MCF 10A (cell line): Measurements from ENCODE around the gene SLC1A7. TPM values are rescaled to one million over a fixed set of nuclear protein-coding genes. Genes with fewer than 3 reads are reported as not detected.

Experiments used
- BruUV-seq: library from RNA; stranded (reverse); fragments of 400-500 nt; replicated peaks from 2 replicates; lab custom pipeline; 2021; lab: Mats Ljungman, UMichigan
- CTCF ChIA-PET: fragments of 300-600 bp; sonication (Branson Sonifier 250); formaldehyde crosslinking; extraction: SDS; loops from one replicate; lab custom pipeline; 2021; ENCODE audit warnings: antibody characterized with exemption, inconsistent platforms; lab: Yijun Ruan, JAX
- POLR2A ChIA-PET: fragments of 300-600, 350-650 bp; sonication (Branson Sonifier 250); formaldehyde crosslinking; extraction: SDS; loops from one replicate; lab custom pipeline; 2020; ENCODE audit warnings: antibody characterized with exemption, inconsistent platforms; lab: Yijun Ruan, JAX
- DNase-seq: peaks from one replicate; pipeline ENCODE4 v3.0.0-alpha.2; 2018; ENCODE audit not compliant: unreplicated experiment
- H3K27ac Mint-ChIP-seq: one replicate; pipeline ENCODE4 v1.8.0; 2022; ENCODE audit warnings: mild to moderate bottlenecking, low read depth, mixed read lengths; ENCODE audit not compliant: unreplicated experiment
- H3K27me3 Mint-ChIP-seq: one replicate; pipeline ENCODE4 v1.8.0; 2022; ENCODE audit warnings: mixed read lengths; ENCODE audit not compliant: insufficient read depth, unreplicated experiment
- H3K36me3 Mint-ChIP-seq: one replicate; pipeline ENCODE4 v1.8.0; 2022; ENCODE audit warnings: mild to moderate bottlenecking, moderate library complexity, mixed read lengths; ENCODE audit not compliant: insufficient read depth, unreplicated experiment
- H3K4me1 Mint-ChIP-seq: one replicate; pipeline ENCODE4 v1.8.0; 2022; ENCODE audit warnings: mixed read lengths; ENCODE audit not compliant: insufficient read depth, unreplicated experiment
- H3K4me3 Mint-ChIP-seq: one replicate; pipeline ENCODE4 v1.8.0; 2022; ENCODE audit warnings: mild to moderate bottlenecking, moderate library complexity, mixed read lengths; ENCODE audit not compliant: unreplicated experiment
- H3K9me3 Mint-ChIP-seq: one replicate; pipeline ENCODE4 v1.8.0; 2022; ENCODE audit warnings: mixed read lengths; ENCODE audit not compliant: unreplicated experiment
- intact Hi-C: fragments of 100-400 bp; cut with micrococcal nuclease; formaldehyde crosslinking; loops from 2 replicates; pipeline ENCODE4 v1.14.1; 2022
- total RNA-seq: library from RNA; stranded (reverse); gene quantifications from 2 replicates; pipeline ENCODE4 v1.2.3, GENCODE V29; 2022
- TF ChIP-seq, protein P1 (sequence below): fragments of 200-600 bp; IDR thresholded peaks from one replicate; pipeline ENCODE4 v1.8.0; 2022; ENCODE audit warnings: antibody characterized with exemption, mild to moderate bottlenecking; ENCODE audit not compliant: unreplicated experiment

SLC1A7 gene
- total RNA-seq, 1 experiment from 2014 or later, result not detected

GRCh38 chr1:53117836-53118235 is 24.6 kb downstream of the SLC1A7 start:
- Mint-ChIP-seq H3K36me3 (peaks cover 12% of the 10 kb centered on the region), H3K4me1 (no peaks in the 10 kb centered on the region), H3K9me3 (no peaks in the 10 kb centered on the region), H3K27me3 (no peaks in the 10 kb centered on the region), H3K4me3 (no peak overlapping the region), H3K27ac (no peak overlapping the region)
- ChIA-PET CTCF (no interaction called here), POLR2A (no interaction called here)
- no TSS peak for BruUV-seq
- intact Hi-C loops, result no loop called here
- DNase-seq, result no peak
- TF ChIP-seq, protein P1, sequence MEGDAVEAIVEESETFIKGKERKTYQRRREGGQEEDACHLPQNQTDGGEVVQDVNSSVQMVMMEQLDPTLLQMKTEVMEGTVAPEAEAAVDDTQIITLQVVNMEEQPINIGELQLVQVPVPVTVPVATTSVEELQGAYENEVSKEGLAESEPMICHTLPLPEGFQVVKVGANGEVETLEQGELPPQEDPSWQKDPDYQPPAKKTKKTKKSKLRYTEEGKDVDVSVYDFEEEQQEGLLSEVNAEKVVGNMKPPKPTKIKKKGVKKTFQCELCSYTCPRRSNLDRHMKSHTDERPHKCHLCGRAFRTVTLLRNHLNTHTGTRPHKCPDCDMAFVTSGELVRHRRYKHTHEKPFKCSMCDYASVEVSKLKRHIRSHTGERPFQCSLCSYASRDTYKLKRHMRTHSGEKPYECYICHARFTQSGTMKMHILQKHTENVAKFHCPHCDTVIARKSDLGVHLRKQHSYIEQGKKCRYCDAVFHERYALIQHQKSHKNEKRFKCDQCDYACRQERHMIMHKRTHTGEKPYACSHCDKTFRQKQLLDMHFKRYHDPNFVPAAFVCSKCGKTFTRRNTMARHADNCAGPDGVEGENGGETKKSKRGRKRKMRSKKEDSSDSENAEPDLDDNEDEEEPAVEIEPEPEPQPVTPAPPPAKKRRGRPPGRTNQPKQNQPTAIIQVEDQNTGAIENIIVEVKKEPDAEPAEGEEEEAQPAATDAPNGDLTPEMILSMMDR, result no peak

GRCh38 chr1:53116933-53117600 is 25.4 kb downstream of the SLC1A7 start:
- Mint-ChIP-seq H3K27me3 (no peaks in the 10 kb centered on the region), H3K36me3 (peaks cover 12% of the 10 kb centered on the region), H3K9me3 (no peaks in the 10 kb centered on the region), H3K4me1 (no peaks in the 10 kb centered on the region), H3K4me3 (no peak overlapping the region), H3K27ac (no peak overlapping the region)
- TF ChIP-seq, protein P1, result no peak
- ChIA-PET POLR2A (no interaction called here), CTCF (no interaction called here)
- no TSS peak for BruUV-seq
- no peak for DNase-seq
- intact Hi-C loops, result no loop called here

DNA sequence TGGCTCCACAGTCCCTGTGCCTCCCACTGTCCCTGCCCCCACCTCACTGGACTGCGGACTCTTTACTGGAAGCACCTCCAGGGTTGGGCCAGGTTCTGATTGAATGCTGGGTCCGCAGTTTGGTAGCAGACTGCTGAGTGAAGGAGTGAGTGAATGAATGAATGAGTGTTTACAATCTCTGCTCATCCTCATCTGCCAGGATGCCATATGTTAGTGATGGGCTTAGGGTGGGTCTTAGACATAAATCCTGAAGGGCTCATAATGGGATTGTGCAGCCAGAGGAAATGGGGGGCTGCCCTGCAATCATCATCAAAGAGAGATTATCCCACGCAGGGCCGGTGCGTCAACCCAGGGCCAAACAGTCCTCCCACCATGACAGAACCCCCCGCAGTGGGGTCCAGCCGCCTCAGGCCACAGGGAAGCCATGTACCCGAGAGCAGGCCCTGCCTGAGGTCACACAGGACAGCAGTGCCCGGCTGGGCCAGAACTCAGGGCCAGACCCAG is 26.1 kb downstream of the SLC1A7 start:
- H3K9me3 Mint-ChIP-seq, result no peaks in the 10 kb centered on the region
- BruUV-seq, result no TSS peak
- no peaks in the 10 kb centered on the region for H3K27me3 Mint-ChIP-seq
- ChIA-PET CTCF (no interaction called here), POLR2A (no interaction called here)
- no peaks in the 10 kb centered on the region for H3K4me1 Mint-ChIP-seq
- TF ChIP-seq, protein P1, result no peak
- H3K36me3 Mint-ChIP-seq, result peaks cover 12% of the 10 kb centered on the region
- DNase-seq, result no peak
- H3K27ac Mint-ChIP-seq, result no peak overlapping the region
- no peak overlapping the region for H3K4me3 Mint-ChIP-seq
- intact Hi-C loops, result no loop called here

- intact Hi-C loops, result no loop called here
- H3K9me3 Mint-ChIP-seq, result no peaks in the 10 kb centered on the region
- ChIA-PET CTCF (no interaction called here), POLR2A (no interaction called here)
- peaks cover 6% of the 10 kb centered on the region for H3K4me1 Mint-ChIP-seq
- no peak overlapping the region for H3K4me3 Mint-ChIP-seq
- BruUV-seq, result no TSS peak
- H3K27ac Mint-ChIP-seq, result no peak overlapping the region
- TF ChIP-seq, protein P1, result no peak
- peaks cover 11% of the 10 kb centered on the region for H3K36me3 Mint-ChIP-seq
- no peaks in the 10 kb centered on the region for H3K27me3 Mint-ChIP-seq
- DNase-seq, result no peak
These were observed 26.8 kb downstream of the SLC1A7 start for GRCh38 chr1:53115403-53116306.
